ENCODE data around the gene TEDDM1. TPM values are rescaled to one million over a fixed set of nuclear protein-coding genes. Genes with fewer than 3 reads are reported as not detected.

The TEDDM1 gene
- total and polyA plus RNA-seq, 10 donors: not detected

DNA sequence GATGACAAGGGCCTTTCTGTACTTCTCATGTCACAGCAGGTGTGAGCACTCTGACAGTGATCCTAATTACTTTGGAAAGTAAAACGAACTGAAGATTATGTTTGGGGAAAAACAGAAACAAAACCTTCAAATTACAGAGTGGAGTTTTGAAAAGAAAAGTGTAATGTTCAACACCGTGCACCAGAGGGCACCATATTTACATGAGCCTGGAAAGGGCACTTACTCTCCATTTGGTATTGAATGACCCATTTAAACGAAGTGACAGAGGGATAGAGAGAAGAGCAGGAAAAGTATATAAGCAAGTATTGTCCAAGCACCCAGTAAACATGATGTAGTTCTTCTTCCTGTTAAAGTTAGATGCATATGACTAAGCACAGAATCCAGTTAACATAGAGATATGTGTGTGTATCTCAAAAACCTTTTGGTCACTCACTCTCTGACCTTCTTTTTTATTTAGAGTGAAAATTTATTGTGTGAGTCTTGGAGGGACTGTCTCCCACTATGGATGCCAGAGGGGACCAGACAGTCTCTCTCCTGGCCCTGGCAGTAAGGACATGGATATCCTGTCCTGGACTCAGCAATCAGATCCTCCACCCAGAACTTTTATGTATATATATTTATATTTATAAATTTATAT lies 45.7 kb upstream of the TEDDM1 start:
- no peak for DNase-seq
- Histone ChIP-seq H3K36me3 (no peaks in the 10 kb centered on the region), H3K9me3 (no peaks in the 10 kb centered on the region), H3K27me3 (replicated peaks in 1 of 7) (no peaks in the 10 kb centered on the region), H3K4me3 (no peak overlapping the region), H3K27ac (no peak overlapping the region), H3K4me1 (peaks cover 0 to 6% (median 2%) of the 10 kb centered on the region in 6 donors)
- TF ChIP-seq POLR2AphosphoS5 (IDR thresholded peaks at IDR 0.05) (no peak), POLR2A (IDR thresholded peaks at IDR 0.05) (no peak), CTCF (IDR thresholded peaks at IDR 0.05 in 8 of 11, conservative IDR thresholded peaks at IDR 0.05 in 3 of 11) (peak; percentile 29 to 72 (median 54))
- intact Hi-C loops (cut with DNase I; ENCODE audit: low total_unique reads): loop anchor here (5.0 kb wide), 1 partner anchor 336 kb away; no protein-coding TSS in a partner anchor
- 0 to 4% (median 1%) methylated on average over 3 of the region's 3 CpGs for WGBS, 5 donors

GRCh38 chr1:182444497-182444896 lies 44.0 kb upstream of the TEDDM1 start:
- intact Hi-C loops (cut with DNase I; ENCODE audit: low total_unique reads): no loop called here
- WGBS, 5 donors: 70 to 91% (median 78%) methylated on average over 4 of the region's 4 CpGs

DNA sequence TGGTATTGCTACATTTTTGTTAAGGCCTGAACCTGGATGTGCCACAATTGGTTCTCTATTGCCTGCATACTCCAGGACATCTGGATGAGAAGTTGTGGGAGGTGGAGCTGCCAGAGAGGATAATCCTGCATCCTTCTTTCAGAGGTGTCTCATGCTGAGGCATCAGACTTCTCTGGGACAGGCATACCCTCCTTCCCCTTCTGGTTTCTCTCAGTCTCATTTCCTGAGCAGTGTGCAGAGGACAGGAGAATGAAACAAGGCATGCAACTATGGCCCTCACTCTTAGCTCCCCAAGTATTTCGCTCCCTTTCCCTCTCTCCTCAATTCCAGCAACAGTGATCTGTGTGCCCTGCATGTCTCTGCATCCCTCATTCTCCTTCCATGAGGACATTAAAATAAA lies 41.9 kb upstream of the TEDDM1 start:
- TF ChIP-seq POLR2A (IDR thresholded peaks at IDR 0.05) (no peak), CTCF (IDR thresholded peaks at IDR 0.05 in 8 of 11, conservative IDR thresholded peaks at IDR 0.05 in 3 of 11) (no peak), POLR2AphosphoS5 (IDR thresholded peaks at IDR 0.05) (no peak)
- H3K9me3 ChIP-seq: peaks cover 0 to 15% (median 6%) of the 10 kb centered on the region in 8 donors
- H3K36me3 ChIP-seq: no peaks in the 10 kb centered on the region
- DNase-seq: no peak
- H3K27ac ChIP-seq: no peak overlapping the region
- no peaks in the 10 kb centered on the region for H3K27me3 ChIP-seq (replicated peaks in 1 of 7)
- intact Hi-C loops (cut with DNase I; ENCODE audit: low total_unique reads): no loop called here
- WGBS, 5 donors: 82 to 97% (median 83%) methylated on average over 1 of the region's 1 CpG
- peaks cover 0 to 6% (median 2%) of the 10 kb centered on the region in 6 donors for H3K4me1 ChIP-seq
- no peak overlapping the region for H3K4me3 ChIP-seq

More at GRCh38 chr1:182444497-182444896, 44.0 kb upstream of the TEDDM1 start:
- Histone ChIP-seq H3K4me3 (no peak overlapping the region), H3K36me3 (no peaks in the 10 kb centered on the region), H3K4me1 (peaks cover 0 to 6% (median 2%) of the 10 kb centered on the region in 6 donors), H3K9me3 (no peaks in the 10 kb centered on the region), H3K27me3 (replicated peaks in 1 of 7) (no peaks in the 10 kb centered on the region), H3K27ac (no peak overlapping the region)
- TF ChIP-seq POLR2AphosphoS5 (IDR thresholded peaks at IDR 0.05) (no peak), CTCF (IDR thresholded peaks at IDR 0.05 in 8 of 11, conservative IDR thresholded peaks at IDR 0.05 in 3 of 11) (no peak), POLR2A (IDR thresholded peaks at IDR 0.05) (no peak)
- no peak for DNase-seq

DNA sequence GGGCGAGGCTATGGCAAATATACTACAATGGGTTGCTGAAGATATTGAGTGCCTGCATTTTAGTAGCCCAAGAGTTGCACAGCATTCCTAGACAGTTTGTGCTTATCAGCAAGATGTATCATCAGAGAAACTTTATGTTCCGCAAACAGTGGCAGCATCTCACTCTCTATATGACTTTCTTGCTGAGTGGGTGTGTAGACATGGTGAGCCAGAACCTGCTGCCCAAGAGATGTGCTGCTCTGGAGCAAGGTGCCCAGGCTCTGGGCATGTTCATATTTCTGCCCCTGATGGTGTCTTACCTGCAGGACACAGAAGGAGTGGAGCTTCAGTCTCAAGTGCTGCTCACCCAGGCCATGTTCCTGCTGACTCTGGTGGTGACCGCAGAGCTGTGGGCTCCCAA lies 41.3 kb upstream of the TEDDM1 start:
- 84 to 92% (median 89%) methylated on average over 2 to 3 of the region's 3 CpGs for WGBS, 5 donors
- peaks cover 0 to 6% (median 2%) of the 10 kb centered on the region in 6 donors for H3K4me1 ChIP-seq
- H3K36me3 ChIP-seq: no peaks in the 10 kb centered on the region
- no peak overlapping the region for H3K27ac ChIP-seq
- peaks cover 0 to 15% (median 6%) of the 10 kb centered on the region in 8 donors for H3K9me3 ChIP-seq
- DNase-seq: no peak
- intact Hi-C loops (cut with DNase I; ENCODE audit: low total_unique reads): no loop called here
- TF ChIP-seq POLR2A (IDR thresholded peaks at IDR 0.05) (no peak), CTCF (IDR thresholded peaks at IDR 0.05 in 8 of 11, conservative IDR thresholded peaks at IDR 0.05 in 3 of 11) (no peak), POLR2AphosphoS5 (IDR thresholded peaks at IDR 0.05) (no peak)
- H3K4me3 ChIP-seq: no peak overlapping the region
- H3K27me3 ChIP-seq (replicated peaks in 1 of 7): no peaks in the 10 kb centered on the region
